ENCODE measurements around the gene CHN1. TPM values are rescaled to one million over a fixed set of nuclear protein-coding genes. Genes with fewer than 3 reads are reported as not detected.
A peak's percentile ranks its signal among the peaks of the same experiment; 100 is the strongest.

CHN1 gene, protein sequence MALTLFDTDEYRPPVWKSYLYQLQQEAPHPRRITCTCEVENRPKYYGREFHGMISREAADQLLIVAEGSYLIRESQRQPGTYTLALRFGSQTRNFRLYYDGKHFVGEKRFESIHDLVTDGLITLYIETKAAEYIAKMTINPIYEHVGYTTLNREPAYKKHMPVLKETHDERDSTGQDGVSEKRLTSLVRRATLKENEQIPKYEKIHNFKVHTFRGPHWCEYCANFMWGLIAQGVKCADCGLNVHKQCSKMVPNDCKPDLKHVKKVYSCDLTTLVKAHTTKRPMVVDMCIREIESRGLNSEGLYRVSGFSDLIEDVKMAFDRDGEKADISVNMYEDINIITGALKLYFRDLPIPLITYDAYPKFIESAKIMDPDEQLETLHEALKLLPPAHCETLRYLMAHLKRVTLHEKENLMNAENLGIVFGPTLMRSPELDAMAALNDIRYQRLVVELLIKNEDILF
- total RNA-seq, result 10 to 100 TPM in 1 of 2 donors, 1 to 10 TPM in 1; 9.8 to 16.6 TPM
- long read RNA-seq, donor 1, partial matches to known transcripts, result 1 of 3 reads
- long read RNA-seq, donor 1, other reads (novel, unspliced or antisense), result 1 of 3 reads
- long read RNA-seq, donor 2, partial matches to known transcripts, result 0 of 8 reads
- long read RNA-seq, donor 2, other reads (novel, unspliced or antisense), result 5 of 8 reads

DNA sequence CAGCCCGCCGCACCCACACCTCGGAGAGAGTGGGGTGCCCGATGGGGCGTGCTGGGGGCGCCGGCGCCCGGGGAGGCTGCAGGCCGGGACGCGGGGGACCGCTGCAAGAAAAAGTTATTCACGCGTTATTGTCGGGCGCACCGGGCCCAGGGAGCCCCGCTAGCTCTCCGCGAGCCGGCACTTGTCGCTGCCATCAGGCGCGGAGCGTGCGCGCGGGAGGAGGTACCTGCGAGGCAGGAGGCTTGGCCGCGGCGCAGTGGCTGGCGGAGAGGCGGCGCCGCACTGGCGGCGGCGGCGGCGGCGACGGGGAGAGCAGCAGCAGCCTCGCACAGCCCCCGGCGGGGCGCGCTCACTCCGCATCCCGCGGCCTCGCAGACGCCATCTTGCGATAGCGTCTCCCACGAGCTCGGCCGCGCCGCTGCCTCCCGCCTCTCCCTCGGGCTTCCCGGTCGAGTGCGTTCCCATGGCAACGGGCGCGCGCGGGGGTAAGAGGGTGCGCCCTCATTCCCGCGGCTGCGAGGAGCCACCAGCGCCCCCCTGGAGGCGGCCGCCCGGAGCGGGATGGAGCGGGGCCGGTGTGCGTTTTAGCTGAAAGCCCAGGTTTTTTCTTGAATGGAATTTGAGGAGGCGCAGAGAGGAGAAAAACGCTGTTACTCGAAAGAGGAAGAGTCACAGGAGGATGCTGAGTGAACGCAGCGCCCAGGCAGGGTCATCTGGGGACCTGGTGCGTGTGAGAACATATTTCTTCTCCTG, at the start of gene CHN1:
TSS of gene CHN1 (minus strand) at position 402 of the 753 bp plus-strand sequence. CDS start 469 bp downstream, outside the sequence.
- peak; percentile 90 for DNase-seq (ENCODE audit: low spot score)
- intact Hi-C loops (cut with DNase I), result loop anchor here in 1 of 2 donors (1.0 to 5.0 kb wide), 2 partner anchors 31 to 1548 kb away; no protein-coding TSS in a partner anchor

DNA sequence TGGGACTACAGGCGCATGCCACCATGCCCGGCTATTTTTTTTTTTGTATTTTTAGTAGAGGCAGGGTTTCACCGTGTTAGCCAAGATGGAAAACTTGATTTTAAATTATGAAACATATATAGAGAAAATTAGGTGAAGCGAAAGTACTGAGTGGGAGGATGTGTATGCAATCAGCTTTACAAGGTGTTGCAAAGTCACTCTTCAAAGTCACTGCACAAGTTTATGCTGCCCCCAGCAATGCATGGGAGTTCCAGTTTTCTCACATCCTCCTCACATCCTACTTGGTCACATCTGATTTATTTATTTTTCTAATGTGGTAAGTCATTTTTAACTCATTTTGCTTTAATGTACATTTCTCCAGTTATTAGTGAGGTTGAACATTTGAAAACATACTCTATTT, 49.2 kb upstream of the CHN1 start:
- DNase-seq (ENCODE audit: low spot score), result no peak
- intact Hi-C loops (cut with DNase I), result no loop called here

DNA sequence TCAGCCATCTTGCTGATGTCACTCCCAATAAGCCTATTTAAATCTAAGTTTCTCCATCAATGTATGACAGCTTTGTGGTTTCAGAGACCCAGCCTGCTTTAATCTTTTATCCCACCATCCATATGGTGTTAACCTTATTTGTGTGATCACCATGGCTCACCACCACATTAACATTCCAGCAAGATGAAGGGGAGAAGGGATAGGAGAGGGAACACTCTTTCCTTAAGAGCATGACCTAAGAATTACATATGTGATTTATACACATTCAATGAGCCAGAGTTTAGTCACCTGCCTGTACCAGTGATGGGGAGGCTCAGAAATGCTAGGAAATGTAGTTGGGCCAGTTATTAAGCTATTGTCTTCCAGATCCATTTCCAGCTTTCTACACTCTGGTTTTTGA, 44.5 kb upstream of the CHN1 start:
- intact Hi-C loops (cut with DNase I), result no loop called here

DNA sequence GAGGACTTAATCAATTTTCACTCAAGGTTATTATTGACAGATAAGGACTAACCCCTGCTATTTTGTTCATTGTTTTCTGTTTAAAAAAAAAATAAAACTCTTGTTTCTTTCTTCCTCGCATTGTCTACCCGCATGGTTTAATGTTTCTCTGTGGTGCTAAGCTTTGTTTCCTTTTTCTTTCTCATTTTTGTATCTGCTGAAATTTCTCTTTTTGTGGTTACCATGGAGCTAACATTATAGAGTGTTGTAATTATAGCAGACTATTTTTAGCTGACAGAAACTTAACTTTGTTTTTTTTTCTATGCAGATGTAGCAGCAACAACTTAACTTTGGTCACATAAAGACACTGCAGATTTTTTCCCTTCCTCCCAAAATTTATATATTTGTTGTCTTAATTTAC, 43.1 kb upstream of the CHN1 start:
- DNase-seq (ENCODE audit: low spot score), result no peak
- intact Hi-C loops (cut with DNase I), result no loop called here

More for the DNA sequence above, 44.5 kb upstream of the CHN1 start:
- DNase-seq (ENCODE audit: low spot score), result no peak

DNA sequence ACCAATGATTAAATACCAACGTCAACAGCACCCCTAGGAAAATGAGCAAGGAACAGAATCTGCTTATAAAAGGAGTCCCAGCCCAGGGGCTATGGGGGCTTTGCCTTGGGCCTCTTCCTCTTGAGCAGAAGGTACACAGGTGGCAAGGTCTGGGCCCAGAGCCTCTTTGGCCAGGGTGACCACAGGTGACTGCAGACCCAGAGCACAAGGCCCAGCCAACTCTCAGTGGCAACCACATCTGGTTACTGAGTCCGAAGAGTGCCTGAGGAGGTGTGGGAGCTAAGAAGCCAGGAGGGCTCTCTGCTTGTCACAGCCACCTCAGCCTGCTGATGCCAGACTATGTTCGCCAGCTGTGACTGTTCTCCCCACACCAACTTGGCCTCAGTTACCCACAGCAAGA, 34.3 kb upstream of the CHN1 start:
- intact Hi-C loops (cut with DNase I), result no loop called here
- no peak for DNase-seq (ENCODE audit: low spot score)

DNA sequence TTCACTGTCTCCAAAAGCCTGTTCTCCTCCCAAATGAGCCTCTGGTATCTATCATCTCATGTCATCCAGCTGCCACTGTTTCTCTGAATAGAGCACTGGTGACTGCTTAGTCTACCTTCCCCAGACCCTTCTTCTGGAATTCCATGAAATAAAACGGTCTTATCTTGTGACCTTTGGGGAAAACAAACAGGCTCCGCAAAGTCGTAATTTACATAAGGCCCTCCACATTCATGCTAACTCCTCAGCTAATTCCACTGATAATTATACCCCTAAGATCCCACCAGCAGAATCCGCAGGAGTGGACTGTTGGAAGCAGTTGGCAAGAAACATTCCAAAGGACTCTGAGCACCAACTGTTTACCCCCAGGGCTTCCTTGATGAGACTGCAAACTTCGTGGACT, 33.9 kb upstream of the CHN1 start:
- intact Hi-C loops (cut with DNase I), result no loop called here

DNA sequence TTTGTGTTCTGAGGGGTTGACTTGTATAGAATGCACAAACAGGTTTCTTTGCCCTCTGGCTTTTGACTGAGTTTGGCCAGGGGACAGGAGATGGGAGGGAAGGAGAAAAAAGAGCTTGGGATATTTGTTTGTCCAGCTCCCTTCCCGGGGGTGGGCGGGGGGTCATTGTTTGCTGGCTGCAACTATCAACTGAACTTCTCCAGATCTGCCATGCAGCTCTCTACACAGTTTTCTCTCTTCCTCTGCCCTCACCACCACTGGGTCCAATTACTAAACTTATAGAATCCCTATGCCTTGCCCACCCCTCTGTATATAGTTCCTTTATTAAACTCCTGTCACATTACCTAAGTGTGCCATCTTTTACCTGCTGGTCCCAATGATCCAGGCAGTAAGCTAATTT, 32.8 kb upstream of the CHN1 start:
- intact Hi-C loops (cut with DNase I), result no loop called here
- DNase-seq (ENCODE audit: low spot score), result no peak

More for the DNA sequence above, 33.9 kb upstream of the CHN1 start:
- no peak for DNase-seq (ENCODE audit: low spot score)

DNA sequence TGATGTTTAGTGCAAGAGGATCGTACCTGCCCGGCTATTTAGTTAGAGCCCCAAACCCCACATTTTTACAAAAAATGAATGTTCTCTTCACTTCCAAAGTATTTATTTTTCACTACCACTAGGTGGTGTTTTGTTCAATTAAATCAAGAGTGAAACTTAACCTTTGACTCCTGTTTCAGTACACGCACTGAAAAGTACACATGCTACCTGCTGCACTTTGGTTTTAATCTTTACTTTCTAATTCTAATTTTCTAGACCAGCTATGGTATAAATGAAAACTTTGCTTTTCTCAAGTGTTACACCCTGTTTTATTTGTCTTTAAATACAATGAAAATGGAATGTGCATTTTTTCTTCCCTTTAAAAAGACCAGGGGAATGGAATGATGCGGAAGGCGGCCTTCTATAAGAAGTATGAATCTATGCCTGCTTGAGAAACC, 31.4 kb upstream of the CHN1 start:
- intact Hi-C loops (cut with DNase I), result loop anchor here in 1 of 2 donors (1.0 kb wide), 1 partner anchor 31 kb away; the partner anchor contains the start of gene CHN1
- no peak for DNase-seq (ENCODE audit: low spot score)

DNA sequence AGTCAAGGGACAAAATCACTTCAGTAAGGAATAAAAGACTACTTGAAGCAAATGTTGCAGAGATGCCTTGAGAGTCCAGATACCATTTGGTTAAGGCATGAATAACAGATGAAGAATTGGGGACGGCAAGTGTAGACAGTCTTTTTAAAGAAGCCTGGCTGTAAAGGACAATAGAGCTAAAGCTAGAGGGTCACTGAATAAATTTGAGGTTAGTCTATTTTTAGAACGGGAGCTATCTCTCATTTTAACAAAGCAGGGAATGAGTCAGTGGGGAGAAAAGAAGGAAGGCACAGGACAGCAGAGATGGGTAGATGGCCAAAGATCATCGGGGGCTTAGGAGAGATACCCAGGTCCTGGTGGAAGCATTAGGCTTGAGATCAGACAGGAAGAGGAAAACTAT, 30.6 kb upstream of the CHN1 start:
- DNase-seq (ENCODE audit: low spot score), result no peak
- intact Hi-C loops (cut with DNase I), result loop anchor here in 1 of 2 donors (1.0 kb wide), 1 partner anchor 31 kb away; the partner anchor contains the start of gene CHN1

DNA sequence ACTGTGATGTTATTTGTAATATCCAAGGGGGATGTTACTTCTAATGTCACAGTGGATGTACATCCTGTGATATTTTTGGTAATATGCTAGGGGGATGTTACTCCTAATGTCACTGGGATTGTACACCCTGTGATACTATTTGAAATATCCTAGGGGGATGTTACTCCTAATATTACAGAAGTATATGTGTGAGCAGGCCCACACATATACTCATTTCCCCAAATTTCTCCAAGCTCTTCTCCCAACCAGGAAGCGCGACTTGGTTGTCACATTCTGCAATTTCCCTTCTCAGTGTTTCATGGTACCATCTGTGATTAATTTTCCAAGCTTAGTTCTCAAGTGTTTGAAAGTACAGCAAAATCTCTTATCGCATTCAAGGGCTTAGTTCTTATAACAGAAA, 29.5 kb upstream of the CHN1 start:
- intact Hi-C loops (cut with DNase I), result no loop called here

DNA sequence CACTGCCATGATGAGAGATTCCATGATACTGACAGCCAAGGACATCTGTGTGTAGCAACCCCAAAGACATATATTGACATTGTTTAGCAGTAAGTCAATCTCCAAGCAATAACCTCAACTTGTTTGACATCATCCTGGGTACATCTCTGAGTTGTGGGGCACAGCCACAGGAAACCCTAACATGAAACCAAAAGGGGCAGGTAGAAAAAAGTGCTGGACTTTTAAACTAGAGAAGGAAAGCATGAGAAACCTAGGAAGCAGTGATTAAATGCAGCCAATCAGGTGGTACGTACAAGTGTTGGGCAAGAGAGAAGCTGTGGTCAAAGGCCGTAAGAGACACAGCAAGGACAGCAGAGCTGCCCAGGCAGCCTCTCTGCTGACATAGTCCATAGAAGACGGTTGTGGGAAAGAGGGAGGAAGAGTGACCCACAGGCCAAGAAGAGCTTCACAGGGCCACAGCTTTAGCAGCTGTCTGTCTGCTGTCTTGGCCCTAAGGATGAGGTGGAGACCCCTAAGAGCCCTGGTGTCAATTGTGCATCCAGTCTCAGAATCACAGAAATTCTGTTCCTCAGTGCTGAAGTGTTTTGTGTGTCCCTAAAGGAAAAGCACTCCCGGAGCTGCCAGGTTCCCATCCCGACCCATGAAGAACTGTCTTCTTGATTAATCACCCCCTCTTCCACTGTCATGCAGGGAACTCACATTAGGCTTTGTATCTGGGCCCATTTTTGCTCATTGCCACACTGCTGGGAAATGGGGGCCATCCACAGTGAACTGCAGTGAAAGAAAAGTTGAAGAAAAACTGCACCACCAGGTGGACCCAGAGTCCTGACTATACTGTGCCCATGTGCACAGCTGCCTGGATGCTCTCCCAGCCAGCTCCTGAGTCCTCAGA, 25.4 kb upstream of the CHN1 start:
- intact Hi-C loops (cut with DNase I), result no loop called here
- no peak for DNase-seq (ENCODE audit: low spot score)

More for the DNA sequence above, 29.5 kb upstream of the CHN1 start:
- DNase-seq (ENCODE audit: low spot score), result no peak

DNA sequence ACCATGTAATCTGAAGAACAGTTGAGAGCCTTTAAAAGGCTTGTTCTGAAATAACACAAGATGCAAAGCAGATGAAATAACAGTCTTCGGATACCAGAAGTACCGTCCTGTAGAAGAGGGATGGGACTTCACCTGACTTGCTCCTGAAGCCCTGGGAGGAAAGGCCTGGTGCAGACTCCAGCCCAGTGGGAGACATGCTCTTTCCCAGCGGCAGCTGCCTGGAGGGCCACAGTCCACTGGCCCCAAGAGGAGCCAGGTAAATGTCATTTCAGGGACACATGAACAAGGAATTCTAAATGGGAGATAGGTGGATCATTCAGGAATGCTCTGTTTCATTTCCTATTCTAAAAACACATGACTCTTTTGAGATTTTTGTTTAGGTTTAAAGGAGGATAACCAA, 22.6 kb upstream of the CHN1 start:
- DNase-seq (ENCODE audit: low spot score), result no peak
- intact Hi-C loops (cut with DNase I), result no loop called here

DNA sequence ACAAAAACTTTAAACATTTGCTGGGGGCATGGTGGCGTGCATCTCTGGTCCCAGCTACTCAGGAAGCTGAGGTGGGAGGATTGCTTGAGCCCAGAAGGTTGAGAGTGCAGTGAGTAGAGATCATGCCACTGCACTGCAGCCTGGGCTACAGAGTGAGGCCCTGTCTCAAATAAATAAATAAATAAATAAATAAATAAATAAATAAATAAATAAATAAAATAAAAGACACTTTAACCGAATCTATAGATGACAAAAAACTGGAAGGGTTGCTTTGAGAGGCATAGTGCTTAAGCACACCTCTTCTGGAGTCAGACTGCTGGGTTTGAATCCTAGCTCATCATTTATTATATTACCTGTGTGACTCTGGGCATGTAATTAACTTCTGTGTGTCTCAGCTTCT, 21.2 kb upstream of the CHN1 start:
- no peak for DNase-seq (ENCODE audit: low spot score)
- intact Hi-C loops (cut with DNase I), result no loop called here

DNA sequence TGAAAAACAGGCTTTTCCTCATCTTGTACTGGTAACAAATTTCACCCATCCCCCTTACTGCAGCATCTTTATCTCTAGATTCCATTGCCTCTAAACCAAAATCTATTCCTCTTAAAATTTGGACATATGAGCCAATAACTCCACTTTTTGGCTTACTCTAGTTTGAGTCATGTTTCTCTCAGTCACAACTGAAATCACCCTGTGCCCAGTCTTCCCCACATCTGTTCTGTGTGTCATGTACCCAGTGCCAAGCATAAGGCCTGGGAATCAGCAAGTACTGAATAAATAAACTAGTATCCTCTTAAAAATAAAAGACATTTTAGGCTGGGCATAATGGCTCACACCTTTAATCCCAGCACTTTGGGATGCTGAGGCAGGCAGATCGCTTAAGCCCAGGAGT, 20.8 kb upstream of the CHN1 start:
- no peak for DNase-seq (ENCODE audit: low spot score)
- intact Hi-C loops (cut with DNase I), result no loop called here

DNA sequence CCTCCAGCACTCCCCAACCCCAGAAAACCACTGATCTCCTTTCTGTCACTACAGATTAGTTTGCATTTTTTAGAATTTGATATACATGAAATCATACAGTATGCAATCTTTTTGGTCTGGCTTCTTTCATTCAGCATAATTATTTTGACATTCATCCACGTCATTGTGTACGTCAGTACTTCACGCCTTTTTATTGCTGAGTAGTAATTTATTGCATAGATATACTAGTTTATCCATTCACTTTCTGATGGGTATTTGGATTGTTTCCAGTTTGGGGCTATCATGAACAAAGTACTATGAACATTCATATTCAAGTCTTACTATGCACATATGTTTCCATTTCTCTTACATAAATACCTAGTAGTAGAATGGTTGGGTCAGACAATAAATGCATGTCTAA, 20.1 kb upstream of the CHN1 start:
- intact Hi-C loops (cut with DNase I), result no loop called here

DNA sequence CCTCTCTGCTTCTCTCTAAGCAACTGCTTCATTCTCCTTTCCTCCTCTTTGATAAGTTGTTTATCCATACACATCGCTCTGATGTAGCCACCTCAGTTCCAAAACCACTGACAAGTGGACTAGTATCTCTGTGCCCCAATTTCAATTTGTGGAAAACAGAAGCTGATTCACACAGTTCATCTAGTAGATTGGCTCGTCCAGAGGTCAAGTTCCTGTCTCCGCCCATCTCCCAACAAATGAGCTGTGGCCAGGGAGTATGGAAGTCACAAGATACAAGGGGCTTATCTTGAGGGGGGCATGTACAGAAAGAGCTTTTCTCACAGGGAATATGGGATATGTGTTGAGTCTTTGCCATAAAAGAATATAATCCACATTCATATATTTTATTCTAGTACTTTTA, 17.7 kb upstream of the CHN1 start:
- intact Hi-C loops (cut with DNase I), result no loop called here
- no peak for DNase-seq (ENCODE audit: low spot score)

More for the DNA sequence above, 20.1 kb upstream of the CHN1 start:
- DNase-seq (ENCODE audit: low spot score), result no peak

DNA sequence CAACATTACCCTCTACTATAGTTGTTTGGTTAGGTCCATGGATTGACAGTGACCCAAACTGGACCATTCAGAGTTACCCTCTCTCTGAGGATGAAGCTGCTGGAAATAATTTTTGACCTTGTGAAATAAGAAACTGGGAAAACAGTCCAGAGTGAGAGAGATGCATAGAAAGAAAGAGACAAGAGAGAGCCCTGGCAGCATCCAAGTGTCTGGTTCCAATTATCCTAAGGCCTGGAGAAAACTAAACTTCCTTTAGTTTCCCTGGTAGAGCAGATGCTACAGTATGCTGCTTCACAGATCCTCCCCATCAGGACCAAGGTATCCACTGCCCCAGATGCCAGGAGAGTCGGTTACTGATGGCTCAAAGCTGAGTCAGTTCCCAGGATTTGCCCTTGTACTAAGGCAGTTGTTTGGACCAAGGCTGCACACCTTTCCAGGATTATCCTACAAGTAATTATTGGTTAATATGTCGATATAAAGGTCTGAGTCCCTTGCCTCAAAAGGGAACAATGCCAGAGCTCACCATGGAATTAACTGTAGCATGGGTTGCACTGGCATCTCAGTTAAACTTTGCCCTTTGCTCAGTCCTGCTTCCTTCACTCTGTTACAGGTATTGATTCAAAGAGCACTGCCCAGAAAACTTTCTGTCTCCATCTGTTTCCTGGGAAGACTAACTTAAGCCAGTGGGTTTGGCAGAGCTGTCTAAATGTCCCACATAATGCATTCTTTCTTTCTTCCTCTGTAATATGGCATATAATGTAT, 14.6 kb upstream of the CHN1 start:
- intact Hi-C loops (cut with DNase I), result no loop called here
- no peak for DNase-seq (ENCODE audit: low spot score)
